GM21723 (cell line): ENCODE measurements around the gene TBXAS1.

Experiments
- ATAC-seq: cut with Tn5 transposase; IDR thresholded peaks from one replicate; pipeline ENCODE4 v1.9.1; 2021; ENCODE audit warnings: mild to moderate bottlenecking, moderate library complexity; ENCODE audit not compliant: unreplicated experiment

The TBXAS1 gene

DNA sequence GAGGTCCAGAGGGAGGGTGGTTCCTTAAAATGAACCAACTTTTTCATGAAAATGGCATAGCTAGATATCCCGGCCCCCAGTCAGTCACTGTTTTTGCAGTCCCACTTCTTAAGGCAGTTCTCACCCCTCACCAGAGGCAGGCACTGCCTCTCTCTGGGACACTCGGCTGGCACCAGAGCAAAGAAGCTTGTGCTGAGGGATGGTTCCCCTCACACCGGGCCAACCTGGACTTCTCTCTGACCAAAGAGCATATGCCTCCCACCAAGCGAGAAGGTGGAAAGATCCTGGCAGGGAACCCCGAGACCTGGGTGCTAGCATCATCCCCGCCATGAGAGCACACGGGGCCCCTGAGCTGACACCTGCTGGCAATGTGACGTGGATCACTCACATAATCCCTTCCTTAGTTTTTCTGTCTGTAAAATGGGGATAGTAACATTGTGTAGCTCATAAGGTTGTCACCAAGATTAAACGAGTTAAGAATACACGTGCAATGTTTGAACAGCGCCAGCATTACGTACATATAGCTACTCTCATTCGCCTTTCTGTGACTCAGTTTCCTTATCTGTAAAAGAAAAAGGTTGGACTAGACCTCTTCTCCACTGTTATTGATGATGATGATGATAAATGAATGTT is 145.2 kb downstream of the TBXAS1 start:
- no peak for ATAC-seq

DNA sequence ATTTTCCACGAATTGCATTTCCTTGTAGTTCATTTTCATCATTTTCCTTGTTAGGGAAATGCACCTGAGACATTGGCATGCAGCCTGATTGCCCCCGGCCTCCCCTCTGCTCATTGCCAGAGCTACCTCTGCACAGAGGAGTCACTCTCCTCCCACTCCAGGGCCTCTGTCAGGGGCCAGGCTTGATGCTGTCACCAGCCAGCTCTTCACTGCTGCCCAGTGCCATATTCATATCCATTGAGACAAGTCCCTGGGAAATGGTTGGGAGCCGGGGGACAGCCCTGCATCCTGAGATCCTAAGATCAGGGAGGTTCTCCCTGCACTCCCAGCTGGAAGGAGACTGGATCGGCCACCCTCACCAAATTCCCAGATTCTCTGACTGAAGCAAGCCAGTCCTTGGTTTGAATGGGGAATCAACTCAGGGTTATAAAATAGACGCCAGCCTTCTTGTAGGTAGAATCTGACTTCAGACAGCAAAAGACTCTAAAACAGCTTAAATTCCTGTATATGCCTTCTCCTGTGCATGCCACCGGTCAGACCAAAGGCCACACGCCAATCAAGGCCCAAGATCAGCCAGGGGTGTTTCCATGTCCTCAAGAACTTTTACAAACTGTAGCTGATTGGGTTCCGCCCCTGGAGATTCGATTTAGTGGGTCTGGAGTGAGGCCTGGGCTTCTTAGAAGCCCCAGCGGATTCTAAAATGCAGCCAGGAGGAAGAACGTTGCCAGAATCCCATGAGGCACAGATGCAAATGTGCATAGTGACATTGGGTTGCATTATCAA is 147.2 kb downstream of the TBXAS1 start:
- ATAC-seq = no peak

DNA sequence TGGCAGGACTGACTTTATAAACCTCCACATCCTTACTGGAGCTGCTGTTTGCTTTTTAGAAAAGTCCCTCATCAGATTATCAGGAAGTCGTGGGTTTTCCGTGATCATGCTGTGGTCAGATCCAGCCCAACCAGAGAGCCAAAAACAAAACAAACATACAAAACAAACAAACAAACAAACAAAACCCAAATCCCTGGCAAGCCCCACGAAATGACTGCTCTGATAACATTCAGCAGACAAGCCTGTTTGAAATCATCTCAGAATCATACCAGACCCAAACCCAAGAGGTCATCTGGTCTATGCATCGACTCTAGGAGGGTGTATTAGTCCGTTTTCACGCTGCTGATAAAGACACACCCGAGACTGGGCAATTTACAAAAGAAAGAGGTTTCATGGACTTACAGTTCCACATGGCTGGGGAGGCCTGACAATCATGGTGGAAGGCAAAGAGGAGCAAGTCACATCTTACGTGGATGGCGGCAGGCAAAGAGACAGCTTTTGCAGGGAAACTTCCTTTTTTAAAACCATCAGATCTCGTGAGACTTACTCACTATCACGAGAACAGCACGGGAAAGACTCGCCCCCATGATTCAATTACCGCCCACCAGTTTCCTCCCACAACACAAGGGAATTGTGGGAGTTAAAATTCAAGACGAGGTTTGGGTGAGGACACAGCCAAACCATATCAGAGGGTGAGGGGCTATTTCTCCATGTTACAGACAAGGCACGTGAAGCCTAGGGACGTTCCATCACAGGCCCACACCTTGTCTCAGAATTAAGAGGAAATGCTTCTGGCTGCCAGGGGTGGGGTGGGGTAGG is 148.0 kb downstream of the TBXAS1 start:
- no peak for ATAC-seq

DNA sequence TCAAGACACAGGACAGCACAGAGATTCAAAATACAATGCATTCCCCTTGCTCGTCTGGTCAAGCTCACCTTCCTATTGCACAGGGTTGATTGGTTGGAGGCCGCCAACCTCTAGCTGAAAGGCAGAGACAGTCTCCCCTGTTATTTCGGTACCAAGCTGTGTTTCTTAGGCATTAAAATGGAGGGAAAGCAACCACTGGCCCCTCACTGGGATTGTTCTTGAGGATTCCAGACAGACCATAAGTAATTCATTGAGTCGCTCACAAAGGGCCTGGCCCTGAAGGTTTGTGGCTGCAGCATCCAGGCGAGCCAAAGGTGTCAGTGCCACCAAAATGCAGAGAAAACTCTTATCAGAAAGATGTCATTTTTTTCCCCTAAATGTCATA is 152.4 kb downstream of the TBXAS1 start:
- ATAC-seq = no peak

DNA sequence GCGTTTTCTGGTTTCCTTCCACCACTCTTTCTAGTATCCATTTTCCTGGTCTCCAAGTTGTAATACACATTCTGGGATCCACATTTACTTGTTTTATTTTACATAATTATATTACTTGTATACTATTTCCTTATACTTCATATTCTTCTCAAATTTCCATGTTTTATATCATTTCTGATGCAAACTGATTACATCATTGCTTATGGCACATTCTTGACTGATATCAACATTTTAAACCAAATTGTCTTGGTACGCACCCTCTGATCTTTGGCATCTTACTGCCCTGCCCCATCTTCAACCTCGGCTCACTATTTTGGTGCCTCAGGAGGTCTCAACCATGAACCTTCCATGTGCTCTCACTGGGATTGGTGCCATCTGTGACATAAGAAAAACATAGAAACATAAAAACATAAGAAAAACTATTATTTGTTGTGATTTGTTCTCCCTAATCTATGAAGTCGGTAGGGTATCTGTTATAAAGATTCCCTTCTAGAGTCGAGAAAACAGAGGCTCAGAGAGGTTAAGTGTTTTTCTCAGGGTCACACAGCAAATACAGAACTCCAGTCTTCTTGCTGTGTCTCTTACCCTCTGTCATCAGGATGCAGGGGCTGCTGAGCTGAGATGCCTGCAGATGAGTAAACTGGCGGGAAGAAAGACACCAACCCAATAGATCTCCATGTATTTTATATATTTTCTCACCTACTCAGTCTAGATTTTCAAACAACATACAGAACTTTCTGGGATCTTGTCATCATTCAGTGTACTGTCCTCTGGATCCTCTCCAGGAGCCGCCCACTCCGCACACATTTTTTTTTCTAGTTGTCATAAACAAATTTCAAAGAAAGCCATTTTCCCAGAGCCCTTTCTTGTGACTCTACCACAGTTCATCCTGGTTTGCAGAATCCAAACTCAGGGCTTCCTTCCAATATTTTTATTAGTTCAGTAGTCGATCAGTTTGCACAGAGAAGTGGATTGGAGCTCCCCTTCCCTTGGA is 154.2 kb downstream of the TBXAS1 start:
- ATAC-seq = no peak

DNA sequence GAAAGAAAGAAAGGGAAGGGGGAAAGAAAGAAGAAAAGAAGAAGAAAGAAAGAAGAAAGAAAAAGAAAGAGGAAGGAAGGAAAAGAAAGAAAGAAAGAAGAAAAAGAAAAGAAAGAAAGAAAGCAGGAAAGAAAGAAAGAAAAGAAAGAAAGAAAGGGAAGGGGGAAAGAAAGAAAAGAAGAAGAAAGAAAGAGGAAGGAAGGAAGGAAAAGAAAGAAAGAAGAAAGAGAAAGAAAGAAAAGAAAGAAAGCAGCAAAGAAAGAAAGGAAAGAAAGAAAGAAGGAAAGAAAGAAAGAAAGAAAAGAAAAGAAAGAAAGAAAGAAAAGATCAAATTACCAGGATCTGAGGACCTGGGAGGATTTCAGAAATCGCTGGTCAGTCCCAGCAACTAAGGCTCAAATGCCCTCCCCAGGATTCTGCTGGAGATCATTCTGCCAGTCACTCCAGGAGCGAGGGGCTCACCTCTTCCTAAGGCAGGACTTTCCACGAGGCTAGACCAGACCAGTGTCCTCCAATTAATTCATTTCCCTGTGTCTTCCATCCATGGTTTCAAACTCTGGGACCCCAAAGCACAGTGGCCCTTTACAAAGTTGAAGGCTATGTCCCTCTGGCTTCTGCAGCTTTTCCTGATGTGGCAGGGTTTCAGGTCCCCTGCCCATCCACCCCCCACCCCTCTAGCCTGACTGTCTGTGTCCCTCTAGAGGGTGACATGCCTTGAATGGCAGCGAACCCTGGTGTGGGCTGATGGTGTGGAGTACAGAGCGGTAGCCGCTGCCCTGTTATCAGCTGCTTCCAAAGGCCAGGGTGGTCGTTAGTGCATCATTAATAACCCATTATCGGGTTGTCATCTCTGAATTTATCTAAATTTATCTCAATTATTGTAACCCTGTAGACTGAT is 155.8 kb downstream of the TBXAS1 start:
- no peak for ATAC-seq

DNA sequence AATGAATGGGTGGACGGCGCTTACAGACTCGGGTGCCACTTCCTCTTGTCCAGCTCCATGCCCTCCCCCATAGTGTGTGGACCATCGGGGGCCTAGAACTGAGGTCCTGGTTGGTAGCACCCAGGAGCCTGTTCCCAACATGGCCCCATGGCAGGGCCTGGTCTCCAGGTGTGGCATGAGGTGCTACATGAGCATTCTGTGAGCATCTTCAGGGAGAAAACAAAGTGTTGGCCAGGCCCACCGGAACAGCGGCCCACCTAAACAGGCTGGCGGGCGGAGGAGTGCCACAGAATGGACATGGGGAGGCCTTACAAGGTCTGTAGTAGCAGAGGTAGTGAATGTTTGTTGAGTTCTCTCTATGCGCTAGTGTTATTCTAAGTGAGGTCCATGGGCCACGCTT is 156.7 kb downstream of the TBXAS1 start:
- ATAC-seq = no peak

DNA sequence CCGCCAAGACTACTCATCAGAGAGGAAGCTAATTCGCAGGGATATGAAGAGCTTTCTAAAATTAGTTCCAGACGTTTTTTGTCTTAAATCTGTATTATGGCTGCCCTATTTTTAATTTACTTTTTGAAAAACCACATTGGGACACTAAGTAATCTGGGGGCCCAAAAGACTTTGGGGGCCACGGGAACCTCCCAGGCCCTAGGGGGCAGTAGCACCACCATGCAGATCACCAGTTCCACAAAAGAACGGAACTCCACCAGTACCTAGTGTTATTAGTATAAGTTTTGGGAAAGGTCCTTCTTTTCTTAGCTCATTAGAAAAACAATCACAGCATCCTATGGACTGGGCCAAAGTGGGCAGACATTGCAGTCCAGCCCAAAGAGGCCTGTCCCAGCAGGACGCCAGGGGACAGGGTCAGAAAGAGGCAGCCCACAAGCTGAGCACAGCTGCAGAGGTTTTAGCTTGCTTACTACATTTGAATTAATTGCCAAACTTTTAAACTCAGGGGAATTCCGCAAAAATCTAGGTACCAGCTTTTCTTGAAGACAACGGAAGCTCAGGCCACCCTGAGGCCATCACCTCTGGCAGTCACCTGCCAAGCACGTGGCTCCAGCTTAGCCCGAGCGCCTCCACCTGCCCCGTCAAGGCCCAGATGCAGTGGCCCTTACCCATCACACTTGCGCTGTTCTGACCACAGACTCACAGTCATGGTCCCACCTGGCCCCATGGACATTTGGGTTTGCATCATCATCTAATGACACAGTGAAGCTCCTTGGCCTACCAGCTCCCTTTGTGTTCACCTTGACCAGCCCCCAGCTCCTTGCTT is 158.8 kb downstream of the TBXAS1 start:
- ATAC-seq = no peak

DNA sequence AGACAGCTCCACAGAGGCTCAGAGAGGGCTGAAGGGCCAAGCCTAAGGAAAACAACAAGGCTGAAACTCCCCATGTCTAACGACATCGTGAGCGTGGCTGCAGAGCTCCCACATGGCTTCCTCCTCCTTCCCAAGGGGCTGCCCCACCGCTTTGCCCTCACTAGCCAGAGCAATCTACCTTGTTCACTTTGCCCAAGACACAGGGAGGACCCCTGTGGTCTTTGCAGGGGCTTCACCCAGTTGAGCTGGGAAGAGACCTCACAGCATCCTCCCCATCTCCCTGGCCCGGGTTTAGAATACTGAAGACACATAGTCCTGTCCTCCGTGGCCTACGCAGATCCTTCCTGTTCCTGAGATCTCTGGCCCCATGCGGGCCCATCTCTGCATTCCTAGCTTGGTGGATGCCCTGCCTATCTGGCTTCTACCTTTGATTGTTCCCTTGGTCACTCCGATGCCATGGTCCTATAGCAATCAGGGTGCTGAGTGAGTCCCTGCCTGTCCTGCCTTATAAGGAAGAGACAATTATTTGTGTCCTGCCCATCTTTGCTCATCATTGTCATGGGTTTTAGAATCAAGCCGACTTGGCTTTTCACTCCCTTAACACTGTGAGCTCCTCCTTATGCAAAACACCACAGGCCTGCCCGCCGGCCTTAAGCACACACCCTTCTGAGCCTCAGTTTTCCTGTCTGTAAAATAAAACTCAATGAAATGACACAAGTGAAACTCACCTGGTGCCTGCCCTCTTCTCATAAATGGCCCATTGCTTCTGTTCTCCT is 160.5 kb downstream of the TBXAS1 start:
- no peak for ATAC-seq

DNA sequence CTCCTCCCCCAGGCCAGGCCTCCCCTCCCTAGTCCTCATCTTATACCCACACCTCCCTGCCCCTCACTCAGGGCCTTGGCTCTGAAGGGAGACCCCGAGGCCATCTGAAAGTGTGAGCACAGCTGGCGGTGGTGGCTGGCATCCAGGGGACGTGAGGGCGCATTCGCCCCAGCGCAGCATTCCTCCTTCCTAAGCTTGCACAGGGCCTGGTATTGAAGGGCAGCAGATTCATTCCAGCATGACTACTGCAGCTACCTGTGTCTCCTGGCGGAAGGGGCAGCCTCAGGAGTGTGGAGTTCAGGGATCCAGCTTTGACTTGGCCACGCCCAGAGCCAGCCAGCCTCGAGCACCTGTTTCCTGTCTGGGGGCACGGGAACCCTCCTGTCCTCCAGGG is 161.1 kb downstream of the TBXAS1 start:
- no peak for ATAC-seq

DNA sequence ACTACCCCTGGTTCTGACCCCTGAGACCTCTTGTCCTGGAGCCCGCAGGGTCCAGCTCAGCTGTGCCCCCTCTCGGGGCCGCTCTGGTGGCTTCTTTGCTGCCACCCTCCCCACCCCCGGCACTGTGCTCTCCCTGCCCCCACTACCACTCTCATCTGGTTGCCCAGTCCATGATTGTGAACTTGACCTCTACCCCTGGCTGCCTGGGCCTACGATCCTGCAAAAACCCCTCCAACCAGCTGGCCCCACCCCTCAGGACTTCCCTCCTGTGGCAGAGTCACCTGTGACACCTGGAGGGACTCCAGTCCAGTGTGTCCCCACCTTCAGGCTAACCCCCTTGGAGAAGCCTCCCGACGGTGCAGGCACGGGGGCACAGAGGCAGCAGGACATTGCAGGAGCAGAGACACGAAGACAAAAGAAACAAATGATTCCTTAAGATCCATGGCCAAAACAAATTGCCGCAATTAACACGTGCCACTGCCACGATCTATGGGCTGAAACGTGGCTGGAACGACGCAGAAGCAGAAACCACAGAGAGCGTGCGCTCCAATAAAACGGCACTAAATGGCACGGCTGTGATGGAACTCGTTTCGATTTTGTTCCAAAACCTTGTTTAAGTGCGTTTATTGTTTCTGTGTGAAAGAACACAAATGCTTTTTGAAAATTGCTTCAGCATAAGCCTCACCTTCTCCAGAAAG is 161.7 kb downstream of the TBXAS1 start:
- no peak for ATAC-seq

DNA sequence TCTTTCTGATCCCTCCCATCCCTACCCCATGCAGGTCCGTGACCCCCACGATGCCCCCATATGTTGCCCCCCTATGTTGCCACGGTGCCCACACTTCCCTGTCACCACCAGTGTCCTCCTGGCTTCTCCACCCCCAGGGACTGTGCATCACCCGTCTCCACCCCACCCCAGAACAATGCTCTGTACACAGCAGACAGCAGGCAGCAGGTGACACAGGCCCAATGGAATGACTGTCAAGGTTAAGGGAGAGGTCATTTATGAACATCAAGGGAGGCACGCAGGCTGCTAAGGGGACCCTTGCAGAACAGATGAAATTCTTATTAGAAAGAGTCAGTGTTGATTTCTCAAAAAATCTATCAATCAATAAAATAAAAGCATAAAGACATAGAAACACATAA is 162.2 kb downstream of the TBXAS1 start:
- ATAC-seq = no peak

DNA sequence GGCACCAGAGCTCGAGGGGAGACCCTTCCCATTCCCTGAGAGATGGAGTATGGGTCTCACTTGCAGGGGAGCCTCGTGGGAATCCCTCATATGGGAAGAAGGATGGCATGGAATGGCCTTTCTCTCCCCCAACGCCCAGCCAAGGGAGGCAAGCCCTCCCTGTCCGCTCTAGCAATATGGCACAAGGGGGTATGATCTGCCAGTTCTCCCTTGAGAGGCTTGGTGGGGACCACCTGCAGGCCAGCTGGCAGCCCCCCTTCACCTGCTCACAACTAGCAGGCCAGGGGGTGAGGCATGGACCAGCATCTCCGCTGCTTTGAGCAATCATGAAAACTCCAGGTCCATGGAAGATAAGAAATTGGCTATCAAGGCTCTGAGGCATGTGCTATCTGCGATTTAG is 162.8 kb downstream of the TBXAS1 start:
- no peak for ATAC-seq

DNA sequence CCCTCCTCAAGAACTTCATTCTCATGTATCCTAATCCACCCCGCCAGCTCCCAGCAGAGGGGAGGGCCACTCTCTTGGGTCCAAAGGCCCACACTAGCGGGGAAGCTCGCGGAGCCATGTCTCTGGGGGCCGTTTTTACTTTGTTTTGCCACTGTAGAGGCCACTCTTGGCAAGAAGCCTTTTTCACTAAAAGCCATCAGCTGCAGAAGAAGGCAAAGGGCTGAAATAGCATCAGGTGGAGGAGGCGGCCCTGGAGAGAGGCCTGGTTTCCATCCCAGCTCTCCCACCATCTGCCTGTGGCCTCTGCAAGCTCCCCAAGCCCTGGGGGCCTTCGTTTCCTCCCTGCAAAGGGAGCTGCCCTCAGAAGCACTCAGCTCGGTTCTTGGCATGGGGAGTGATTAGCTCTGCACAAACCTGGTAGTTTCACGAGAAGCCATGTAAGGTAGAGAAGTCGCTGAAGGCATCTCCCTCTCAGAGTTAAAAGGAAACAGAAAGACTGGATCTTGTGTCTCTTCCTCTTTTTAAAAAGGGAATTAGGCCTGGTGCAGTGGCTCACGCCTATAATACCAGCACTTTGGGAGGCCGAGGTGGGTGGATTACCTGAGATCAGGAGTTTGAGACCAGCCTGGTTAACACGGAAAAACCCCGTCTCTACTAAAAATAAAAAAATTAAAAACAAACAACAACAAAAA is 163.4 kb downstream of the TBXAS1 start:
- ATAC-seq = no peak

DNA sequence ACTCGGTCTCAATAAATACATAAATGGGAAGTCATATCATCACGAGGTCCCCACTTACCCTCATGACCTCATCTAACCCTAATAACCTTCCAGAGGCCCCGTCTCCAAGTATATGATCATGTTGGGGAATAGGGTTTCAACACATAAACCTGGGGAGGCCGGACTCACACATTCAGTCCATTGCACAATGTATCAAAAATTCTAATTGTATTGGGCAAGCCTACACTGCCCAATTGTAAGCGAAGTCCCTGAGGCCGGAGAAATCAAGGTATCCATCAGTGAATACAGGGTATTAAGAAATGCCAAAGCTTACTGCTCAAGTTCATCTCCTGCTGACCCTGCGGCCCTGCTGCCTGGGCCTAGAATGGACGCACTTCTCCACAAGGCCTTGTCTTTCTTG is 164.1 kb downstream of the TBXAS1 start:
- no peak for ATAC-seq

DNA sequence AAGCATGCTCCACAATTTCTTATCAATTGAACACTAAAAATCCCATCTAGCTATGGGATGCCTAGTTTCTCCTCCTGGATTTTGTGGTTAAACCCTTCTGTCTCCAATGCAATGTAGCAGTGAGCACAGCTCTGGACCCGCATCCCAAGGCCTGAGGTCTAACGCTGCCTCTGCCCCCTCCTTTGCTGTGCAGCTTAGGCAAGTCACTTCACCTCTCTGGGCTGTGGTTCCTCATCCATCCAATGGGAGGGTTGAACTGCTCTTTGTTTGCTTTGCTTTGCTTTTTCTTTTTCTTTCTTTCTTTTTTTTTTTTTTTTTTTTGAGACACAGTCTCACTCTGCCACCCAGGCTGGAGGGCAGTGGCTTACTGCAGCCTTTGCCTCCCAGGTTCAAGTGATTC is 164.5 kb downstream of the TBXAS1 start:
- ATAC-seq = no peak

DNA sequence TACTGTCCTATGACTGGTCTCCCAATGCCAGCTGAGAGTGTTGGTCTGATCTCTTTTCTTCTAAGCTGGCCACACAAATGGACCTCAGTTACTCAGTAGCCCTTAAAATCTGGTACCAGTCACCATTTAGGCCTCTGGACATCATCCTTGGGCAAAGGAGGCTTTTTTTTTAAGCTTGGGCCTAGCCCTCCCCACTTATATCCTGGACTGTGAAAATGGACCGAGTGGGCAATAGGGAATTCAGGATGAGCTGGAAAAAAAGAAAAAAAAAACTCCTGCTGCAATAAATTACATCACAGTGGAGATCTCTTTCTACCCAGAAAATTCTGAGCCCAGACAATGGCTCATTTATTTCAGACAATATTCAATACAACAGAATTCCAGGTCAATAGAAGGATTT is 165.3 kb downstream of the TBXAS1 start:
- no peak for ATAC-seq
